Measurements from ENCODE around the gene RBM25.
"Not testable (repeated sequence)": the region's sequence is repeated elsewhere in the genome, so short reads cannot be mapped to it uniquely, and the experiment has no call there.

Gene RBM25

DNA sequence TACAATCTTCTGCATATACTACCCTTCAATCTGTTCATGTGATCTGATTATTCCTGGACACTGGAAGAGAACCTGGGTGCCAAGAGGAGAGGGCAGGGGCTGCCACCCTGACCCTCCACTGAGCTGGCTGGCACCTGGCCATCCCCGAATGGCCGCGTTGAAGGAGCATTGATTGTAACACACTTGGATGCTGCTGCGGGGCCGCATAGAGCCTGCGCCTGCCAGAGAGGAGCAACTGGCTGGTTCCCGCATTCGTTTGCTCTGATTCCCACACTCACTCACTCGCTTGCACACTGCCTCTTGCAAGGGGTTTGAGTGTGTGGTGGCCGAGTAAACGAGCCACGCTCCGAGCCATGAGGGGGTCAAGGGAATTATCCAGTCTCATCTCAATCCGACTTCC is 110.4 kb downstream of the RBM25 start:
- DNase-seq (ENCODE audit: low read depth) = no peak

GRCh38 chr14:73169855-73170254 is 111.5 kb downstream of the RBM25 start:
- DNase-seq (ENCODE audit: low read depth) = not testable (repeated sequence)

- DNase-seq (ENCODE audit: low read depth) = no peak
These were observed 112.4 kb downstream of the RBM25 start for GRCh38 chr14:73170686-73171085.

- DNase-seq (ENCODE audit: low read depth) = no peak
These were observed 114.2 kb downstream of the RBM25 start for GRCh38 chr14:73172500-73172899.

GRCh38 chr14:73173092-73173735 is 114.9 kb downstream of the RBM25 start:
- DNase-seq (ENCODE audit: low read depth) = no peak
